ENCODE data around the gene RAB30. TPM values are rescaled to one million over a fixed set of nuclear protein-coding genes. Genes with fewer than 3 reads are reported as not detected.
A peak's percentile ranks its signal among the peaks of the same experiment; 100 is the strongest.

The RAB30 gene
- total RNA-seq, 3 donors from 2014 or later = 20.3 to 26.6 (median 24.2) TPM

DNA sequence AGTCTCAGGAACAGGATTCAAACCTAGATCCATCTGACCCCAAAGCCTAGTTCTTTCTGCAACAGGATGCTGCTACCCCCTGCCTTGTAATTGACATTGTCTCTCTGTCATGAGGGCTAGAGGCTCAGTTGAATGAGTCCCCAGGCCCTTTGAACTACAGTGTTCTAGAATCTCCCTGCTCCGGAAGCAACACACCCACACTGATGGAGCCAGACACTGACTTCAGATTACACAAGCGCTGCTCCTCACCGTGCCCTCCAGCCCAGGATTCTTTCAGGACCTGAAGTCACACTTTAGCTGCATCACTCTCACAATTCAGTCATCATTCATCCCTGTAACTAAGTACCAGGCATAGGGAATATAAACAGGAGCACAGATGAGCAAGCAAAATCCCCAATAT, 69.6 kb downstream of the RAB30 start:
- H3K4me1 ChIP-seq = no peaks in the 10 kb centered on the region
- TF ChIP-seq POLR2AphosphoS5 (IDR thresholded peaks at IDR 0.05) (no peak), POLR2A (IDR thresholded peaks at IDR 0.05) (no peak)
- TF ChIP-seq, protein P1, sequence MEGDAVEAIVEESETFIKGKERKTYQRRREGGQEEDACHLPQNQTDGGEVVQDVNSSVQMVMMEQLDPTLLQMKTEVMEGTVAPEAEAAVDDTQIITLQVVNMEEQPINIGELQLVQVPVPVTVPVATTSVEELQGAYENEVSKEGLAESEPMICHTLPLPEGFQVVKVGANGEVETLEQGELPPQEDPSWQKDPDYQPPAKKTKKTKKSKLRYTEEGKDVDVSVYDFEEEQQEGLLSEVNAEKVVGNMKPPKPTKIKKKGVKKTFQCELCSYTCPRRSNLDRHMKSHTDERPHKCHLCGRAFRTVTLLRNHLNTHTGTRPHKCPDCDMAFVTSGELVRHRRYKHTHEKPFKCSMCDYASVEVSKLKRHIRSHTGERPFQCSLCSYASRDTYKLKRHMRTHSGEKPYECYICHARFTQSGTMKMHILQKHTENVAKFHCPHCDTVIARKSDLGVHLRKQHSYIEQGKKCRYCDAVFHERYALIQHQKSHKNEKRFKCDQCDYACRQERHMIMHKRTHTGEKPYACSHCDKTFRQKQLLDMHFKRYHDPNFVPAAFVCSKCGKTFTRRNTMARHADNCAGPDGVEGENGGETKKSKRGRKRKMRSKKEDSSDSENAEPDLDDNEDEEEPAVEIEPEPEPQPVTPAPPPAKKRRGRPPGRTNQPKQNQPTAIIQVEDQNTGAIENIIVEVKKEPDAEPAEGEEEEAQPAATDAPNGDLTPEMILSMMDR (IDR thresholded peaks at IDR 0.05) = no peak
- no peaks in the 10 kb centered on the region for H3K36me3 ChIP-seq
- no peak overlapping the region for H3K4me3 ChIP-seq
- no peaks in the 10 kb centered on the region for H3K9me3 ChIP-seq
- no peak overlapping the region for H3K27ac ChIP-seq
- no peak for DNase-seq (ENCODE audit: low spot score in 2 of 2)
- H3K27me3 ChIP-seq = no peaks in the 10 kb centered on the region
- intact Hi-C loops (cut with DNase I; ENCODE audit: low total_unique reads) = no loop called here

GRCh38 chr11:83000381-83000780, 71.3 kb downstream of the RAB30 start:
- intact Hi-C loops (cut with DNase I; ENCODE audit: low total_unique reads) = no loop called here
- no peaks in the 10 kb centered on the region for H3K9me3 ChIP-seq
- no peak overlapping the region for H3K27ac ChIP-seq
- no peaks in the 10 kb centered on the region for H3K4me1 ChIP-seq
- H3K4me3 ChIP-seq = no peak overlapping the region
- H3K27me3 ChIP-seq = no peaks in the 10 kb centered on the region
- TF ChIP-seq POLR2A (IDR thresholded peaks at IDR 0.05) = no peak
- H3K36me3 ChIP-seq = no peaks in the 10 kb centered on the region
- no peak for DNase-seq (ENCODE audit: low spot score in 2 of 2)

- no peak for DNase-seq (ENCODE audit: low spot score in 2 of 2)
- TF ChIP-seq, protein P1 (IDR thresholded peaks at IDR 0.05) = no peak
- TF ChIP-seq POLR2A (IDR thresholded peaks at IDR 0.05) (no peak), POLR2AphosphoS5 (IDR thresholded peaks at IDR 0.05) (no peak)
- peak overlapping the region in 1 of 2 donors; percentile 25 for H3K27ac ChIP-seq
- no peak overlapping the region for H3K4me3 ChIP-seq
- intact Hi-C loops (cut with DNase I; ENCODE audit: low total_unique reads) = no loop called here
- H3K27me3 ChIP-seq = no peaks in the 10 kb centered on the region
- H3K4me1 ChIP-seq = peaks cover 0 to 8% of the 10 kb centered on the region in 2 donors
- no peaks in the 10 kb centered on the region for H3K36me3 ChIP-seq
- H3K9me3 ChIP-seq = no peaks in the 10 kb centered on the region
Observed at GRCh38 chr11:82999232-82999631, 72.5 kb downstream of the RAB30 start.

- DNase-seq (ENCODE audit: low spot score in 2 of 2) = no peak
- Histone ChIP-seq H3K36me3 (no peaks in the 10 kb centered on the region), H3K4me3 (no peak overlapping the region), H3K9me3 (no peaks in the 10 kb centered on the region), H3K27ac (no peak overlapping the region), H3K4me1 (peaks cover 0 to 13% of the 10 kb centered on the region in 2 donors), H3K27me3 (no peaks in the 10 kb centered on the region)
- intact Hi-C loops (cut with DNase I; ENCODE audit: low total_unique reads) = no loop called here
- TF ChIP-seq, protein P1 (IDR thresholded peaks at IDR 0.05) = no peak
- no peak for TF ChIP-seq POLR2AphosphoS5 (IDR thresholded peaks at IDR 0.05)
- no peak for TF ChIP-seq POLR2A (IDR thresholded peaks at IDR 0.05)
Observed at GRCh38 chr11:82998697-82999096, 73.0 kb downstream of the RAB30 start.

- Histone ChIP-seq H3K27me3 (no peaks in the 10 kb centered on the region), H3K36me3 (no peaks in the 10 kb centered on the region), H3K27ac (peak overlapping the region; percentile 15 to 56), H3K9me3 (no peaks in the 10 kb centered on the region), H3K4me3 (no peak overlapping the region), H3K4me1 (peaks cover 0 to 14% of the 10 kb centered on the region in 2 donors)
- no peak for DNase-seq (ENCODE audit: low spot score in 2 of 2)
- intact Hi-C loops (cut with DNase I; ENCODE audit: low total_unique reads) = no loop called here
- TF ChIP-seq, protein P1 (IDR thresholded peaks at IDR 0.05) = no peak
- TF ChIP-seq POLR2A (IDR thresholded peaks at IDR 0.05) (no peak), POLR2AphosphoS5 (IDR thresholded peaks at IDR 0.05) (no peak)
Observed at GRCh38 chr11:82996966-82997606, 74.6 kb downstream of the RAB30 start.
